Superior temporal gyrus (tissue), 1 donor: Measurements from ENCODE around the gene LSM5.
"Not testable (repeated sequence)": the region's sequence is repeated elsewhere in the genome, so short reads cannot be mapped to it uniquely, and the experiment has no call there.

ENCODE experiments used
- DNase-seq: peaks from one replicate; pipeline ENCODE4 v3.0.0-alpha.2; 2016; ENCODE audit errors: extremely low spot score

LSM5 gene

GRCh38 chr7:32506266-32507054 lies 16.3 kb upstream of the LSM5 start:
- DNase-seq = no peak

DNA sequence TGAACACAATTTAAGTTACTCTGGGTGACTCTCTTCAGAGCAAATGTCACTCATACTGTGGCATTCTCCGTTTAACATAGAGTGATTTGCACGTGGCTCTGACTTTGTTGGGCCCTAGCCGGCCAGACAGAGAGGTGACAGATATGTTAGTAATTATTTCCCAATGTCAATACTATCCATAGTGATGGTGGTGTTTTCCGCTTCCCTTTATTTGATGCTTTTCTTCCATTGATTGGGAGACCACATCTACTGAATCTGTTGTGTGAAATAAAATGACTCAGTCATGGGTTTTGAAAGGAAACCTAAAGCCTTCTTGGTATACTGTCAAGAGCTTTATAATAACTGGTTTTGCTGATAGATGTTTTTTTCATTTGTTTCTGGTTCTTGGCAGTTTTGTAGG lies 12.5 kb upstream of the LSM5 start:
- no peak for DNase-seq

DNA sequence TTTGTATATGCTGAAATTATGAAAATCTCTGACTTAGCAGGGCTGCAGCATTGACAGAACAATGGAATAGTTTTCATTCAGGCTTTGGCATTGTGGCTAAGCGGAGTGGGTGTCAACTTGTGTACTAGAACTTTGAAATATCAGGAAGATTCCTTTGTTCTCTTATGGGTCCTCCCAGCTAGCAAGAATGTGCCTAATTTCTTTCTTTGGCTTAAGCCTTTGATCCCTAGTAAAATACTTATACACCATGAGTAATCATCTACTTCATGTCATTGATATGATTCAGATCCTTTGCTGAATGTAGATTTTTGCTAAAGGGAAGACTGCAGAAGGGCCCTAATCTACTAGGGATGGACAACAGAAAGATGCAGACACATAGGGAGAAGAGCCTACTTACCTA lies 11.3 kb upstream of the LSM5 start:
- peak; percentile 30 for DNase-seq

GRCh38 chr7:32500922-32501341 lies 10.8 kb upstream of the LSM5 start:
- no peak for DNase-seq

- DNase-seq = not testable (repeated sequence)
Observed at GRCh38 chr7:32500216-32500615, 10.0 kb upstream of the LSM5 start.

DNA sequence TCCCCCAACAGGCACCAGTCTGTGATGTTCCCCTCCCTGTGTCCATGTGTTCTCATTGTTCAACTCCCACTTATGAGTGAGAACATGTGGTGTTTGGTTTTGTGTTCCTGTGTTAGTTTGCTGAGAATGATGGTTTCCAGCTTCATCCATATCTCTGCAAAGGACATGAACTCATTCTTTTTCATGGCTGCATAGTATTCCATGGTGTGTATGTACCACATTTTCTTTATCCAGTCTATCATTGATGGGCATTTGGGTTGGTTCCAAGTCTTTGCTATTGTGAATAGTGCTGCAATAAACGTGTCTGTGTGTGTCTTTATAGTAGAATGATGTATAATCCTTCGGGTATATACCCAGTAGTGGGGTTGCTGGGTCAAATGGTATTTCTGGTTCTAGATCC lies 9.6 kb upstream of the LSM5 start:
- not testable (repeated sequence) for DNase-seq

DNA sequence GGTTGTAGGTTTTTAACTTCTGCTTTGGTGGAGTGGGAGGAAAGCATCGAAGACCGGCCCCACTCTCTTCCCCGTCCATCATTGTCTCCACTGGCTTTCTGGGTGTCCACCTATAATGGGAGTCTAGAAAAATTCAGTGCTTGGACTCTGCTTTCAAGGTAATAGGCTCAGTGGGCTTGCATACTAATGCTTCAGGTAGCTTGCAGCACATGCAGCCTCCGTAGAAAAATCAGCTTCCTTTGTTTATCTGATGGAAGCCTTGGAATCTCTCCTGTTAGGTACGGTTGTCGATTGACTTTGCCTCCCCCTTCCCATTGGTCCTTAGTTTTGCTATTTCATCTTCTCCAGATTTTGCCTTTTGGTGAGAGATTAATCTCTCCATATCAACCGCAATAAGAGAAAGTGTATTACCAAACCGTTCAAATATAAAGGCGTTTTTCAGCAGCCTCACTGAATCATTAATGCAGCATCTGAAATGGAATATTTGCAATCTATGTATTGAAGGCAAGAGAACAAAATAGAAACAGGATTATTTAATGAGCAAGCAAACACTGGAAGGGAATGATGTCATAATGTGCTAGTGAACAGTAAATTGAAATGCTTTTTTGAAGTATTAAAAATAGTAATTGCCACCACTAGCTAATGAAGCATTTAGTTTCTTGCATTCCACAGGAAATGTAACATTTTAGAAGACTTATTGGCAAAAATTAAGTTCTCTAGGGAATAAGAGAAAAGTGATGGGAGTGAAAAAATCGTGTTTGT lies 6.1 kb upstream of the LSM5 start:
- DNase-seq = peak; percentile 37

DNA sequence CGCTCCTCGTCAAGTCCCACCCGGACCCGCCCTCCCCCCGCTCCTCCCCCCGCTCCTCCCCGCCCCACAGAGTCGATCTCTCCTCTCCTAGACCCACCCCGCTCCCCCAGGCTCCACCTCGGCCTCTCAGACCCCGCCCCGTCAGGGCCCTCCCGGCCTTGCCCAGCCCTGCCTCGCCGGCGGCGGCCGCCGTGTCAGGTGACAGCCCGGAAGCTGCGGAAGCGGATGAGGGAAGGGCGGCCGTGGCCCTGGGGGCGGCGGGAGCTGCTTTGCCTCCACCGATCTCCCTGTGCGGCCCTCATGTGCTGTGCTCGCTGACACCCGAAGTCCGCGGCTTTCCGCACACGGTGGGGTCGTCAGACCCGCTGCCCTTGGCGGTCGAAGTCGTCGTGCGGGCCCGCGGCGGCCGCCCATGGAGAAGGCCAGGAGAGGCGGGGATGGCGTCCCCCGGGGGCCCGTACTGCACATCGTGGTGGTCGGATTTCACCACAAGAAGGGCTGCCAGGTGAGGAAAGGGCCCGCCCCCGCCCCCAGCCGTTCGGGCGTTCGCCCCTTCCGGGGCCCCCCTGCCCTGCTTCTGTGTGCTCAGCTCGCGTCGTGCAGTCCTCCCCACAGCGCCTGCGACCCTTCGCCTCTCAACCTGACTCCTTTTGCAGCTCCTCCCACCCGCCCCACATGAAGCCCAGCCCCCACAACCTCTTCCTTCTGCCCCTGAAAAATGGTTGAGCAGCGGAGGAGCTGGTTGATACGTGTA lies 5.3 kb upstream of the LSM5 start, which contains the start of gene AVL9:
AVL9 (plus strand) TSS at position 192 of the 754 bp plus-strand sequence; CDS start at position 413, 221 bp downstream.
- peak; percentile 88 for DNase-seq

- no peak for DNase-seq
Observed at GRCh38 chr7:32494946-32495297, 4.7 kb upstream of the LSM5 start.

DNA sequence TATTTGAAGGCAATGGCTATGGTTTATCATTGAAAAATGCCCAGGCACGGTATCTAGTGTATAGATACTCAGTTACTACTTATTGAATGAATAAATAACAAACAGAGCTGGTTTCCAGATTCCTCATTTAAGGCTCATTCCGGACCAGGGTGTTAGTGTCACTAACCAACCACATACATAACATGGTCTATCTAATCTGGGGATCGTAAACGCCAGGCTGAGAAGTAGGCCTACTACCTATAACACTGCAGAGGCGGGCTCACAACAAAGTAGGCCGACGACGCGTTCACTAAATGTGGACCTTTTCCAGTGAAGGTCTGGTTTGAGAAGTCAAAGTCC lies 423 bp downstream of the LSM5 start:
- no peak for DNase-seq

DNA sequence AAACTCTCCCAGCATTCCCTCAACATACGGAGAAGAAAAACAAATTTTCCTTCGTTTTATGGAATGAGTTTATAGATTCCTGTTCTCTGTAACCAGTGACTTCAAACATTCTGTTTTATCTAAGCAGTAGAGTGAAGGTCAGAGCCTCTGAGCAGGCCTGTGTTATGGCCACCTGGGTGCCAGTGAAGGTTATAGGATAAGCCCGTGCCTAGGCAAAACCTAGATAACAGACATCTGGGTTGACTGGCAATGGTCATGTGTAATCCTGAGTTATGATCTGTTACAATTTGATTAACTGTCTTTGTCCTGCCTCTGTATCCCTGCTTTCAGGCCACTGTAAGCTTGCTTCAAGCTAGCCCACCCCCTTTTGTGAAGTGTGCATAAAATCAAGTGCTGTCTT lies 8.3 kb downstream of the LSM5 start:
- no peak for DNase-seq

DNA sequence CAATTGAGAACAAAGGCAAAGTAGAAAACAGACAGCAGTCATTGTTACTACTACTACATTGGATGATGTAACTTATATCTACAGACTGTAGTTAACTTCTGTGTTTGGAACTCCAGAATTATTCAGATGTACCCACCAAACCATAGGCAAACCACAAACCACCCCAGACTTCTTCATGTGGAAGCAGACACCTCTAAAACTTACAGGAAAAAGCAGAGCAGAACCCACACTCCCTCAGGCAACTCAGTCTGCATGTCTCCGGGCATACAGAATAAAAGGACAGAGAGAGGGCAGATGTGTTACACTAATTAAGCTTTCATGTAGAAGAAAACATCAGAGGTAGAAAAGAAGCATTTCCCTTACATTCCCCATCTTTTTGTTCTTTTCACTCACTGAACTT lies 9.0 kb downstream of the LSM5 start:
- no peak for DNase-seq

DNA sequence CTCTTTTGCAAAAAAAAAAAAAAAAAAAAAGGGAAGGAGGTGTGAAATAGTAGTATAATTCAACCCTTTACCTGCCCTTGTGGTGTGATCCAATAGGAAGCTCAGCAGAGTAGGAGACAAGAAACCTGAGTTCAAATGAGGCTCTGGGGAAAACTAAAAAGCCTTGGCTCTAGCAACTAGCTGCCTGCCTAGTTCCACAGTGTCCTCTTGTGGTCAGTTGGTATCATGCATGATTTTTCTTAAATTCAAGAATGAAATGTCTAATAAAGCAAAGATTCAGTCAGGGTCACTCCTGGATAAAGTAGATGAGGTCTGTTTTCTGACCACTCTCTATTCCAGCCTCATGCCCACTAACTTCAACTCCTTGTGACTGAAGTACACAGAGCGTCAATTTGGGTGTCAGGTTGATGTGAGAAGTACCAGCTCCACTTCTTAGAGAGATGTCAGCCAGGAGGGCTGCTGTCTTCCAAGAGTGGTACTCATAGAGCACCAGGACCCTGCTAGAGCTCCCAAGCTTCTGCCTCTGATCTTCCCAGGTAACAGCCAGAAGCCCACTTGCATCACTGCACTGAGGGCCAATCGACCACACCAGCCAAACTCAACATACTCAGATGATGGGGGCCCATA lies 10.5 kb downstream of the LSM5 start:
- DNase-seq = peak; percentile 61

GRCh38 chr7:32477649-32477980 lies 12.6 kb downstream of the LSM5 start:
- DNase-seq = no peak

GRCh38 chr7:32476816-32477648 lies 13.1 kb downstream of the LSM5 start:
- no peak for DNase-seq

- no peak for DNase-seq
Observed at GRCh38 chr7:32474008-32474407, 16.2 kb downstream of the LSM5 start.

GRCh38 chr7:32472015-32472414 lies 18.2 kb downstream of the LSM5 start:
- no peak for DNase-seq

DNA sequence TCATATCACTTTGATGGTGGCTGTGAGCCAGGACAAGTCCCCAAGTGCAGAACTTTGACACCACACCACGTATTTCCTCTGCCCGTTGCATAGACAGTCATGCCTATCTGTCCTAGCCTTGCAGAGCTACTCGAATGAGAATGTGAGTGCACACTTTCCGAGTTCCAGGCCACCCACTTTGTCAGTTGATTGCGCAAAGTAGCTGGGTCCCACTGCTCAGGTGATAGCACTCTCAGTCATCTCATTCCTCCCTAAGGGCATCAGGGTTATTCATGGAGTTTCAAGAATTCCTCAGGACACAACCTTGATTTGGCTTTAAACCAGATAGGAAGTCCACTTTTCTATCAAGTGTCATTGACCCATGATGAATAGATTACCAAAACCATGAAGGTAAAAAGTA lies 19.3 kb downstream of the LSM5 start:
- DNase-seq = no peak

- DNase-seq = not testable (repeated sequence)
Observed at GRCh38 chr7:32470004-32470403, 20.2 kb downstream of the LSM5 start.

DNA sequence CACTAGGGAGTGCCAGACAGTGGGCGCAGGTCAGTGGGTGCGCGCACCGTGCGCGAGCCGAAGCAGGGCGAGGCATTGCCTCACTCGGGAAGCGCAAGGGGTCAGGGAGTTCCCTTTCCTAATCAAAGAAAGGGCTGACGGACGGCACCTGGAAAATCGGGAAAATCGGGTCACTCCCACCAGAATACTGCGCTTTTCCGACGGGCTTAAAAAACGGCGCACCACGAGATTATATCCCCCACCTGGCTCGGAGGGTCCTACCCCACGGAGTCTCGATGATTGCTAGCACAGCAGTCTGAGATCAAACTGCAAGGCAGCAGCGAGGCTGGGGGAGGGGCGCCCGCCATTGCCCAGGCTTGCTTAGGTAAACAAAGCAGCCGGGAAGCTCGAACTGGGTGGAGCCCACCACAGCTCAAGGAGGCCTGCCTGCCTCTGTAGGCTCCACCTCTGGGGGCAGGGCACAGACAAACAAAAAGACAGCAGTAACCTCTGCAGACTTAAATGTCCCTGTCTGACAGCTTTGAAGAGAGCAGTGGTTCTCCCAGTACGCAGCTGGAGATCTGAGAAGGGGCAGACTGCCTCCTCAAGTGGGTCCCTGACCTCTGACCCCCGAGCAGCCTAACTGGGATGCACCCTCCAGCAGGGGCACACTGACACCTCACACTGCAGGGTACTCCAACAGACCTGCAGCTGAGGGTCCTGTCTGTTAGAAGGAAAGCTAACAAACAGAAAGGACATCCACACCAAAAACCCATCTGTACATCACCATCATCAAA lies 25.4 kb downstream of the LSM5 start:
- not testable (repeated sequence) for DNase-seq

DNA sequence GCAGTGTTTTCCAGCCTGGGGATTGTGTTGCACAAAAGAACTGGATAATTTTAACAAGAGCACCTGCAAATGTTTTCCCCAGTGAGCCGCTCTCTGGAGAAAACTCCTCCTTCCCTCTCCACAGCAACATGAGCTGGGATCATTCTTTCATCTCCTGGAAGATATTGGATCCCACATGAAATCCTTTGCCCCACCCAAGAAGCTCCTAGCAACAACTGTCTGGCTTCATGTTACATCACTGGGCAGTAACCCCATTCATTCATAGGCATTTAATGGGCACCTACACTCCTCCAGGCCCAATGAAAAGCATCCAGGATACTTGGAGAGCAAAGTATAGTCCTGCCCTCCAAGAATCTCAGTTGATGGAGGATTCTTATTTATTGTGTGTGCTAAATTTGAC lies 27.2 kb downstream of the LSM5 start:
- no peak for DNase-seq
